NCI-H526 (cell line): ENCODE measurements around the gene RFNG.

Experiments
- DNase-seq, 2 experiments: peaks; one replicate each; lab custom pipeline; 2025; lab: John Stamatoyannopoulos, UW

RFNG gene

GRCh38 chr17:82013772-82014321 lies 37.8 kb downstream of the RFNG start:
- no peak for DNase-seq

DNA sequence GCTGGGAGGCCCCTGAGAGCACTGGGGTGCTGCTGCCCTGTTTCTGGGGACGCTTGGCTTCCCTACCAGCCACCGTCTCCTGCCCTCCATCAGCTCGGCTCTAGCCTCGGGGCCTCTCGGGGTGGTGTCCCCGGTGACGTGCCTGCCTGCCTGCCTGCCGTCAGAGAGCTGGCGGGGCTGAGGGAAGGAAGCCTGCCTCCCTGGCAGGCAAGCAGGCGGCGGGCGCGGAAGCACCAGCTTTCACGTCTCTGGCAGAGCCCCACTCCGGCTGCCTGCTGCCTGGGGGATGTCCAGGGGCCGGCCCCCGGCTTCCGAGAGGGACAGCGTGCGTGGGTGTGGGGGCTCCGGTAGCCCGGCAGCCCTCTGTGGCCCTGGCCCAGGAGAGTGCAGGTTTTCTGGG lies 38.3 kb downstream of the RFNG start:
- no peak for DNase-seq

DNA sequence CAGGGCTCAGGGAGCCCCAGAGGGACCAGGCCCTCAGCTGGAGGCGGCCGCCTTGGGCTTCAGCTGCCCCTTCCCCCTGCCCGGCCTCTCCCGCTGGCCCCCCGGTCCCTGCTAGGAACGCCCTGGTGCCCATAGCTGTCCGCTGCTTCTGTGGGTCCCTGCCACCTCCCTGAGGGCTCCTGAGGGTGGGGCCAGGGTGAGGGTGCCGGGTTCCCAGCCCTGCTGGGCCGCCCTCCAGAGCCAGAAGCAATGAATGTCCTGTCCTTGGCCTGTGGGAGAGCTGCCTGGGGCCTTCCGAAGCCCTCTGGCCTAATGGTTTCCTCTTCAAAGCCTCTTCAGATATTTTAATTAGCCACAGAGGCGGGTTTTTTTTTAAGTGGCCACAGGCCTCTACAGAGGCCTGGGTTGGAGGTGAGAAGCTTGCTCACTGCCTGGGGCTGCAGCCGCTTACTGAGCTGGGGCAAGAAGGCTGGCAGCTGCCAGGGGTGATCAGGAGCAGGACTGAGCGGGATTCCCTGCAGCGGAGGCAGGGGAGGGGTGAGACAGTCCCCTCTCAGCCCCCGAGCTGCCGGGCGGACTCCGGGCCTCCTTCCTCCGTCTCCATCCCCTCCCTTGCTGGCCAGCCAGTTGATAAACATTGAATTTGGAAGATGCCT lies 38.8 kb downstream of the RFNG start:
- no peak for DNase-seq

GRCh38 chr17:82012261-82012639 lies 39.4 kb downstream of the RFNG start:
- no peak for DNase-seq

DNA sequence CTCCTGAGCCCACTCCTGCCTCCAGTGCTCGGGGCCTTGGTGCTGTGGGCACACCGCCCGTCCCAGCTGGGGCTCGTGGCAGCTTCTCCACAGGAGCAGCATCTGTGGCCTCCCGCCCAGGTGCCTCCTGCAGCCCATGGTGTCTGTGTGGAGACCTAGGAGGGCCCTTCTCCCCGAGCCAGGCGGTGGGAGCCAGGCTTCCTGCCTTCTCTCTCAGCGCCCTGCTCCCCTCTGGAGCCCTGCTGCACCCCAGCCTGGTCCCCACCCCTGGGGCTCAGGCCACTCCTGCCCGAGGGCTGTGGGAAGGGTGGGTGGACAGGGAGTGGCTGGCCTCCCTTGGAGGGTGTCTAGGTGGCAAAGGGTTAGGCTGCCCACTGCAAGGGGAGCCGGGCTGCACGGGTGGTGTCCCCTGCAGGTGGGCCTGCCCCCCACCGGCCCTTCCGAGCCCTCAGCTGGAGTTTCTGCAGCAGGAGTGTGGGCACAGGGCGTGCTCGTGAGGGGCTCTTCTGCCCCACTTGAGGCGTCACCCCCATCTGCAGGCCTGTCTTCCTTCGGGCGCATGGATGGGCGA lies 39.9 kb downstream of the RFNG start:
- DNase-seq = no peak

DNA sequence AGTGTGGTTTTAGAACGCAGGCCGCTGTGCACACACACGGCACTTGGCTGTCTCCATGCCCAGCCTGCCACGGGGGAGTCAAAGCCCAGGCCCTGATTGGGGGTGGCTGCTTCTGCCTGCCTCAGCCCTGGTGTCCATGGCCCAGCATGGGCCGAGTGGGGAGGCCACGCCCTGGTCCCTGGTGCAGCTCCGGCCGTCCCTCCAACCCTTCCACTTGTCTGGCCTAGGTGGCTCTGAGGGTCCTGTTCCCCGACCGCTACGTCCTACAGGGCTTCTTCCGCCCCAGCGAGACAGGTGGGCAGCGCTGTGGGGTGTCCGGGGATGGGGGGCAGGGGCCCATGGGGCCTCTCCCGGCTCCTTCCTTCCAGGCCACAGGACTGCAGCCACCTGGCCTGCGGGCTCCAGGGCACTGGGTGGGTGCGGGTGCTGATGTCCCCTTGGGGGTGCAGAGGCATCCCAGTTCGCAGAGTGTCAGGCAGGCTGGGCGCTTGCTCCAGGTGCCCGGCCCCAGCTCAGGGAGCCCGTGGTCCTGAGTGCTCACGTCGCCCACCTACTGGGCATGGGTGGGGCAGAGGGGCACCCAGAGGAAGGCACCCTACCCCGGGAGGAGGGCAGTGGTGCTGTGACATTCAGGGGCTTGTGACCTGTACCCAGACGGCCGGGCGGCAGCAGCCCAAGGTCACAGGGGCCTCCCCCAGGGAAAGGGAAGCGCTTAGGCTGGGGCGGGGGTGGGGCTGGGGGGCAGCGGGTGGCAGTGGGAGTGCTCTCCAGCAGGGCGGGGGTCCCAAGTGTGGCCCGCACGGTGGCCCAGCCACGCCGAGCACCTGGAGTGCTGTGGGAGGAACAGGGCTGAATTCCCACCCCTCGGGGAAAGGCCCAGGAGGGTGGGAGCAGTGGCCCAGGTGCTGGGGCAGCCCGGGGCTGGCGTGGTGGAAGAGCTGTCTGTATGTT lies 40.8 kb downstream of the RFNG start:
- no peak for DNase-seq

GRCh38 chr17:82009413-82009812 lies 42.2 kb downstream of the RFNG start:
- DNase-seq = no peak

- DNase-seq = no peak
Observed at GRCh38 chr17:82008941-82009405, 42.6 kb downstream of the RFNG start.

DNA sequence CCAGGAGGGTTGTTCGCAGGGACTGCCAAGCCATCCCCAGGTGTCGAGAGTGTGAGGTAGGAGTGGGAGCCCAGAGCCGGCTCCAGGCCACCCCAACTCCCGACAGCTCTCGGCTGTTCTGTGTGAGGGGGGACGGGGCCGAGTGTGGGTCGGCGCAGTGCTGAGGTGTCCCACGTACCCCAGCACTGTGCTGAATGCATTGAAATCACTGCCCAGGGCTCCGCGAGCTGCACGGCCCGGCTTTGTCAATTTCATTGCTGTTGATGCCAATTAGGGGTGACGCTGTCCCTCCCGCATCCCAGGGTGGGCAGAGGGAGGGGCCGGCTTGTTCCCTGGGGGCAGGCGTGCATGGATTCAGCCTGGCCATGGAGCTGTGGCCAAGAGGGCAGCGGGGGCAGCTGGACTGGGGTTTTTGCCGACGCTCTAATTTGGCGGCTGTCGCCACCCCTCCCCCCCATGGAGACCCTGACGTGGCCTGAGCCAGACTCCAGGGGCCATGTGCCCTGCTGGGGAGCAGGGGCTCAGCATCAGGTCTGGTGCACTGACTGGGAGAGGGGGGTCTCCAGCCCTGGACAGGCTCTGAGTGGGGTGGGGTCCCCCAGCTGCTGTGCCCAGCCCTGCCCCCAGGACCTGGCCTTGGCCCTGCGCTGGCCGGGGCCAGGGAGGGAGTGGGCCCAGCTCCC lies 43.2 kb downstream of the RFNG start:
- DNase-seq = no peak

DNA sequence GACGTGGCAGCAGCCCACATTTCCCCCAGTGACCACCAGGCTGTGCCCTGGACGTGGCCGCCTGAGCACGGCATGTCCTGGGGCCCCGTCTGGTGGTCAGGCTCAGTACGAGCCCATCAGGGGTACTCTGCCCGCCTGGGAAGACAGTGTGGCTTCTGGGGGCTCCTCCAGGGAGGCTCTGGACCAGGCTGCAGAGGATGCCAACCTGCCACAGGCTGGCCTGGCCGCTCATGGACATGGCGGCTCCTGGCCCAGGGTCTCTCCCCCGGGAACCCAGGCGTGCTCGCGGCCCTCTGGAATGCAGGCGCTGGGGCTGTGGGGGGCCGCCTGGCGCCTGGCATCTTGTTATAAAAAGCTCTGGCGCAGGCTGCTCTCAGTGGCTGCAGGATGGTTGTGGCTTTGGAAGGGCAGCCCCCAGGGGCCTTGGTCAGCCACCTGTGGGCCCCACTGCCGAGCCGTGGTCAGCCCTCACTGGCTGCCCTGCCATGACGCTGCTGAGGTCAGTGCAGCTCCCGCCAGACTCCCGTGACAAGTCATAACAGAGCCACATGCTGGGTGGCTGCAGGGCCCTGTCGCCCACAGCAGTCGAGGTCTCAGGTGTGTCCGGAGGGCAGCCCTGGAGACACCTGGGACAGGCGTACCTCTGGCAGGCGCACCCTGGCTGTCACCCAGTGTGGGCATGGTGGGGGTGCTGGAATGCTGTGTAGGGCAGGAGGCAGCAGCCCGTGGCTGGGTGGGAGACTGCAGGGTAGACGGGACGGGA lies 43.9 kb downstream of the RFNG start:
- DNase-seq = no peak

DNA sequence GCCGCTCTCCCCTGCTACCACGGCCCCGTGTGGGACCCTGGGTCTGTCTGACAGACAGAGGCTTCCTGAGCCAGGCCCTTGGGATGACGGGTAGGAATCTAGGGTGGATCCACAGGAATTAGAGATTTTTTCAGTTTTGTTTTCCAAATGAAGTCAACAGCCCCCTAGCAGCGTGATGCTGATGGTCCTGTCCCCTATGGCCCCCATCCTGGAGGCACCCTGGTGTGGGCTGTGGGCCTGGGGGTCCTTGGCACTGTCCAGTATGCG lies 44.5 kb downstream of the RFNG start:
- DNase-seq = no peak

- no peak for DNase-seq
Observed at GRCh38 chr17:82006468-82007227, 45.0 kb downstream of the RFNG start.

- DNase-seq = no peak
Observed at GRCh38 chr17:82005701-82006348, 45.8 kb downstream of the RFNG start.

- DNase-seq = no peak
Observed at GRCh38 chr17:82004517-82005455, 46.8 kb downstream of the RFNG start.

- DNase-seq = no peak
Observed at GRCh38 chr17:82003411-82004381, 47.9 kb downstream of the RFNG start.

DNA sequence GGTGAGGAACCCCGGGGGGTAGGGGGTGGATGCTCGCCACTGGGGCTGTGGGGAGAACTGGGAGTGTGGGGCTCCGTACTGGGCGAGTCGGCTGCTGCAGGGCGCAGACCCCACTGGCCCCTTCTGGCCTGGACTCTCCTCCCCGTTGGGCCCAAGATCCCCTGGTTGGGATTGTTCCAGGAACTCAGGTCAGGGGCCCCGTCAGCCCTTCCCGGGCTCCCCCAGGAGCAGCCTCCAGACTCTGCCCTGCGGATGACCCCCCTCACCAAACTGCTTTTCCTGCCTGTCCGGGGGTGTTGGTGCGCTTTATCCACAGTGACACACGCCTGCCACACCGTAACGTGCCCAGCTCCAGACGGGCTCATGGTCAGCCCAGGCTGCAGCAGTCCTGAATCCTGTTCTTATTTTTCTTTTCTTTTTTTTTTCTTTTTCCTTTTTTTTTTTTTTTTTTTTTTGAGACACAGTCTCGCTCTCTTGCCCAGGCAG lies 50.0 kb downstream of the RFNG start:
- DNase-seq = no peak

DNA sequence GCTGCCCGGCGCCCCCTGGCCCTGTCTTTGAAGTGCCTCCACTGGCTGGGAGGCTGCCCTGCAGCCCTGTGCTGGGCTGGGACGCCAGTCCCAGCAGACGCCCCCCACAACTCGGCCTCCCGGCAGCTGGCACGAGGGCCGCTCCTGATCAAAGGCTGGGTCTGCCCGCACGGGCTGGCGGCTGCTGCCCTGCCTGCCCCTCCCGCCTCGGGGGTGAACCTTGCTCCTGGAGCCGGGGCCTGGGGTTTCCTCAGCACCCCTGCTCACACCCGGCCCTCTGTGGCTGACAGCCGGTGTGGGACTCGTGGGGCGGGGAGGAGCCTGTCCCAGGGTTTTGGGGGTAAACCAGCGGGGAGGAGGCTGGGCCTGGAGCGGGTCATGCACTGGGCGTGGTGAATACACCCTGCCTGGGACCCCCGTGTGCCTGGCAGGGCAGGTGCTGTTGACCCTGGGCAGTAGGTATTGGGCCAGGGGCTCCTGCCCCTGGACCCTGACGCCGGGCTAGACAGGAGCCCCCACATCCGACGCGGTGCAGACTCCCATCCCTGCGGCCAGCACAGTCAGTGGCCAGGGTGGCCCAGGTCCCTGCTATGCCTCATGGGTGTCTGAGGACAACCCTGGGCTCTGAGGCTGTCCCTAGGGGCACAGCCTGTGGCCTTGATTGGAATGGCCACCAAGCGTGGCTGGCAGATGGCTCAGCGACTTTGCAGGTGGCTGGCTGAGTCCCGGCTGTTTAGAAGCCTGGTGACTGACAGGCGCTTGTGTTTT lies 50.6 kb downstream of the RFNG start:
- no peak for DNase-seq
